Bronchial epithelial cell (primary cell): ENCODE measurements around the gene MRPL14. TPM values are rescaled to one million over a fixed set of nuclear protein-coding genes. Genes with fewer than 3 reads are reported as not detected.
"Not testable (repeated sequence)": the region's sequence is repeated elsewhere in the genome, so short reads cannot be mapped to it uniquely, and the experiment has no call there.

Experiments used
- DNase-seq: peaks from one replicate; pipeline ENCODE4 v3.0.0-alpha.2; 2010; ENCODE audit warnings: low read depth
- FAIRE-seq: peaks from 2 replicates; lab custom pipeline; 2011; peaks lifted over from hg19 to GRCh38; lab: Jason Lieb, UNC
- H3K27me3 ChIP-seq: 2 replicates; pipeline ENCODE4 v1.5.1; 2011; ENCODE audit warnings: low read length; ENCODE audit not compliant: control insufficient read depth, insufficient read depth
- H3K36me3 ChIP-seq: 2 replicates; pipeline ENCODE4 v1.5.1; 2011; ENCODE audit warnings: low read length; ENCODE audit not compliant: control insufficient read depth, insufficient read depth
- H3K4me3 ChIP-seq: 2 replicates; pipeline ENCODE4 v1.5.1; 2011; ENCODE audit warnings: mild to moderate bottlenecking, low read depth, low read length, control low read depth
- CTCF ChIP-seq: IDR thresholded peaks from 2 replicates; pipeline ENCODE4 v1.5.1; 2011; ENCODE audit warnings: mild to moderate bottlenecking, moderate library complexity, low read length, control low read depth, inconsistent platforms; ENCODE audit not compliant: insufficient read depth, severe bottlenecking
- total RNA-seq: library from RNA; depleted of rRNA; stranded (reverse); fragments of >200 nt; gene quantifications from 2 replicates; pipeline ENCODE4 v1.2.1, GENCODE V29; 2014

The MRPL14 gene
- total RNA-seq, 1 donor from 2014 or later = 90.0 TPM

GRCh38 chr6:44147256-44147655 lies 20.0 kb upstream of the MRPL14 start:
- no peak overlapping the region for H3K4me3 ChIP-seq
- FAIRE-seq (no peak), DNase-seq (no peak)
- peaks cover 50% of the 10 kb centered on the region for H3K36me3 ChIP-seq
- TF ChIP-seq CTCF = no peak
- H3K27me3 ChIP-seq = no peaks in the 10 kb centered on the region

- no peak overlapping the region for H3K4me3 ChIP-seq
- no peak for DNase-seq
- H3K36me3 ChIP-seq = peaks cover 45% of the 10 kb centered on the region
- TF ChIP-seq CTCF = no peak
- FAIRE-seq = no peak
- no peaks in the 10 kb centered on the region for H3K27me3 ChIP-seq
Observed at GRCh38 chr6:44146685-44147084, 19.4 kb upstream of the MRPL14 start.

GRCh38 chr6:44145839-44146238 lies 18.6 kb upstream of the MRPL14 start:
- H3K36me3 ChIP-seq = peaks cover 47% of the 10 kb centered on the region
- DNase-seq (no peak), FAIRE-seq (no peak)
- no peak overlapping the region for H3K4me3 ChIP-seq
- H3K27me3 ChIP-seq = no peaks in the 10 kb centered on the region
- TF ChIP-seq CTCF = no peak

- not testable (repeated sequence) for H3K4me3 ChIP-seq, H3K27me3 ChIP-seq, DNase-seq, FAIRE-seq
- H3K36me3 ChIP-seq = peaks cover 49% of the 10 kb centered on the region
Observed at GRCh38 chr6:44144536-44144935, 17.3 kb upstream of the MRPL14 start.

- no peak for TF ChIP-seq CTCF
- Histone ChIP-seq H3K4me3 (no peak overlapping the region), H3K27me3 (no peaks in the 10 kb centered on the region), H3K36me3 (peaks cover 52% of the 10 kb centered on the region)
- FAIRE-seq = no peak
- no peak for DNase-seq
Observed at GRCh38 chr6:44143731-44144130, 16.5 kb upstream of the MRPL14 start.

GRCh38 chr6:44142835-44143234 lies 15.6 kb upstream of the MRPL14 start:
- no peak for TF ChIP-seq CTCF
- H3K27me3 ChIP-seq = no peaks in the 10 kb centered on the region
- no peak overlapping the region for H3K4me3 ChIP-seq
- peaks cover 46% of the 10 kb centered on the region for H3K36me3 ChIP-seq
- no peak for FAIRE-seq
- DNase-seq = no peak
